ENCODE measurements around the gene C17orf113.
"Not testable (repeated sequence)": the region's sequence is repeated elsewhere in the genome, so short reads cannot be mapped to it uniquely, and the experiment has no call there.

The C17orf113 gene

DNA sequence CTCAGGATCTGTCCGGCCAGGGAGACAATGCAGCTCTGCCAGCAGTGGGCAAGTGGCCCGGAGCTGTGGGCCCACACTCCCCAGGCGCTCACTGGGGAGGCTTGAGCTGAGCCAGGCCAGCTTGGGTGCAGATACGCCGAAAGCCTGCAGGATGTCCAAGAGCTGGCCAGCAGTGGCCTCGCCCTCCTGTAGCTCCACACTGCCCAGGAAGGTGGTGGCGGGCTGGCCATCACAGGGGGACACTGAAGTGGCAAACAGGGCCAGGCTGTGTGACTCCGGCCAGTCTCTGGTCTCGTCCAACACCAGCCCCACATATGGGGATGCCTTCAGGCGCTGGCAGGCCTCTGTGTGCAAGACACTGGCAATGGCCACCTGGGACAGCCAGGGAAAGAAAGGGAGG, 9.6 kb downstream of the C17orf113 start:
- Mint-ChIP-seq H3K4me1 (no peaks in the 10 kb centered on the region), H3K27ac (no peak overlapping the region), H3K36me3 (no peaks in the 10 kb centered on the region), H3K27me3 (peaks cover 0 to 6% of the 10 kb centered on the region in 2 donors), H3K9me3 (no peaks in the 10 kb centered on the region), H3K4me3 (no peak overlapping the region)
- DNase-seq (no peak), ATAC-seq (replicated peaks) (no peak)

DNA sequence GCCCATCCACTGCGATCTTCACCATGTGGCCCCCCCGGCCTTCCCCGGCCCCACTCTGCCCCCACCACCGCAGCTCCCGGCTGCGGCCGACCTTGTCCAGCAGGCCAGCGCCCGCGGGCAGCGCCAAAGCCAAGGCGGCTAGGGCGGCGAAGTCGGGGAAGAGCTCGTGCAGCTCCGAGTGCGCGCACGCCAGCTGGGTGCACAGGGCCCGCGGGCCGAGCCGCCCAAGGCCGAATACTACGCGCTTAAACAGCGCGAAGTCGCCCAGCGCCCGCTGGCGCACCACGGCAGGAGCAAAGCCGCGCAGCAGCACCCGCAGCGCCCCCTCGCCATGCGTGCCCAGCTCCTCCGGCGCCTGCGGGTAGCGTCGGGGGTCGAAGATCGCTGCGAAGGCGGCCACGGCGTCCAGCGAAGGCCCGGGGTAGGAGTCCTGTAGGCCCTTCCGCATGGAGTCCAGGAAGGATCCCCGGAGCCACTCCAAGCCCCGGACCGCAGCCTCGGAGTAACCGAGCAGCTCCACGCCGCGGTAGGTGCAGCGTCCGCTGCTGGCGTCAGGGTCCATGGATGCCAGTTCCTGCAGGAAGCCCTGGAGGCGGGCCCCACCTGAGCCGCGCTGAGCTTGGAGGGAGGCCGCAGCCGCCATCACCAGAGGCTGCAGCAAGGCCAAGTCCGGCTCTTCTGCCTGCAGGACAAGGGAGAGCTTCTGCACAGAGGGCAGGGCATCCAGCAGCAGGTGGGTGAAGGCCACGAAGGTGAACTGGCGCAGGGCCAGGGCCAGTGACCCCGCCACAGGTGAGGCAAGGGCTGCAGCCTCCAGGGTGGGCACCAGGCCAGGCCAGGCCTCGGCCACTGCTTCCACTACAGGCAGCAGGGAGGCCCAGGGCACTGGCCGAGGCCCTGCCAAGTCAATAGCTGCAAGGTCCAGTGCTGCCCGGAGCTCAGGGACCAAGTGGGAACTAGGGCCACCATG, 10.3 kb downstream of the C17orf113 start:
- Mint-ChIP-seq H3K4me3 (peak overlapping the region in 1 of 2 donors; percentile 14), H3K4me1 (no peaks in the 10 kb centered on the region), H3K36me3 (no peaks in the 10 kb centered on the region), H3K27me3 (peaks cover 0 to 6% of the 10 kb centered on the region in 2 donors), H3K27ac (no peak overlapping the region), H3K9me3 (no peaks in the 10 kb centered on the region)
- DNase-seq (no peak), ATAC-seq (replicated peaks) (no peak)

DNA sequence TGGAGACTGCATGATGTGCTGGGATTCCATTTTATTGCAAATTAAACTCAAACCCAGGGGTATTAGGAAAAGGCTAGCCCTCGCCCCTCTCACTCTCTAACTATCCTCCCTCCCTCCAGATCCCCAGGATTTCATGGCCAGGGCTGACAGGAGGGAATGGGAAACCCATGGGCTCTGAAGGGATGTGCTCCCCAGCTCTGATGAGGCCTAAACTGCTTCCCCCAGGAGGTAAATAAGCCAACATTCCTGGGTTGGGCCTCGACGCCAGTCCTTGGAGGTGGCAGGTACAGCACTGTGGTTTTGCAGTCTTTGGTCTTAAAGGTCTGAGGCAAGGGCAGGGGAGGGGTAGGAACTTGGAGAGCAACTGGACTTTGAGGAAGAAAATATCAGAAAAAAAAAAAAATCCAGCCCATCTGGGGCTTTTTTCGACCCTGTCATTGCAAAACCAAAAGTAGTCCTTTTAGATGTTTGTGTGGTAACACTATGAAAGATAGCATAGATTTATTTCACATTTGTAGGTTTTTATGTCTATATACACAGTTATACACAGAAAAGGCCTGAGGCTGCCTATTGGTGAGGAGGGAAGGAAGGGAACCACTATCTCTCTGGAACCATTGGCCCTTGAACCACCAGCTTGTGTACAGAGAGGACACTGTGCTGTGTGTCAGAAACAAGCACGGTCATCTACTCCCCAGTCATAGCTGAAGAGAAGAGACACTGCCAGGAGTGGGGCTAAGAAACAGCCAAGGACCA, 12.0 kb downstream of the C17orf113 start:
- H3K27ac Mint-ChIP-seq = no peak overlapping the region
- H3K4me3 Mint-ChIP-seq = no peak overlapping the region
- peaks cover 0 to 1% of the 10 kb centered on the region in 2 donors for H3K4me1 Mint-ChIP-seq
- peaks cover 0 to 1% of the 10 kb centered on the region in 2 donors for H3K36me3 Mint-ChIP-seq
- no peak for DNase-seq
- no peaks in the 10 kb centered on the region for H3K9me3 Mint-ChIP-seq
- peak; percentile 27 to 61 for ATAC-seq (replicated peaks)
- peaks cover 8 to 14% of the 10 kb centered on the region in 2 donors for H3K27me3 Mint-ChIP-seq

DNA sequence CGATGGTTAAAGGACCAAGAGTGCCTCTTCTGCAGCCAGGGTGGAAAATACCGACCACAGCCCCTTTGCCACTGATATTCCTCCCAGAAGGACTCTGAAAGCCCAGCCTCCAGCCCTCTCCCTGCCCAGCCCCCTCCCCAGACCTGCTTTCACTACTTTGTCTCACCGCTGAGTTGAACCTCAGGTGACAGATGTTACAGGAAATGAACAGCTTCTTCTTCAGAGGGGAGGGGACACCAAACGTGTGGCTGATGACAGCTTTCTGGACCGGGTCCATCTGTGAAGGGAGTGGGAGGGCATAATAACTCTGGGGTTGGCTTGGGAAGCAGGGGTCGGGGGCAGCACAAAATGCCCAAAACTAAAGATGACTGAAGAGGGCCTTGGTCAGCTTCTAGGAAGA, 16.3 kb downstream of the C17orf113 start:
- H3K27me3 Mint-ChIP-seq = peaks cover 8 to 11% of the 10 kb centered on the region in 2 donors
- ATAC-seq (replicated peaks) (no peak), DNase-seq (no peak)
- H3K27ac Mint-ChIP-seq = no peak overlapping the region
- H3K4me1 Mint-ChIP-seq = peaks cover 0 to 1% of the 10 kb centered on the region in 2 donors
- peaks cover 0 to 1% of the 10 kb centered on the region in 2 donors for H3K36me3 Mint-ChIP-seq
- no peak overlapping the region for H3K4me3 Mint-ChIP-seq
- no peaks in the 10 kb centered on the region for H3K9me3 Mint-ChIP-seq

DNA sequence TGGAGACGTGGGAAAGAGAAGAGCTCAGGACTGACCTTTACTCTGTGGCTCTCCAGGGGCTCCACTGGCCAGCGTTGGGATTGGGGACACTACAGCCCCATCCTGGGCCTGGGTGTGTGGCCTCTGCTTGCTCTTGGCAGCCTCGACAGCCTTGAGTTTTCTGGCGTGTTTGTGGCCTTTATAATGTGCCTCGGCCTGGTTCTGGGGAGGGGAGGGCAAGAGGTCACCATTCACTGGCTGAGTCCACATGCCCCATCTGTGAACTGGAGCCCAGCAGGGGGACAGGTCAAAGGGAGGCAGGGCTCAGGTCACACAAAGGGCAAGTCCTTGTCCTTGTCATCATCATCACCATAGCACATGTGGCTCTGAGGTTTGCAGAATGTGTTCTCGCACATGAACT, 18.8 kb downstream of the C17orf113 start:
- no peak overlapping the region for H3K27ac Mint-ChIP-seq
- H3K36me3 Mint-ChIP-seq = peaks cover 7 to 10% of the 10 kb centered on the region in 2 donors
- peaks cover 8 to 21% of the 10 kb centered on the region in 2 donors for H3K27me3 Mint-ChIP-seq
- H3K4me3 Mint-ChIP-seq = no peak overlapping the region
- DNase-seq = no peak
- H3K9me3 Mint-ChIP-seq = no peaks in the 10 kb centered on the region
- ATAC-seq (replicated peaks) = no peak
- H3K4me1 Mint-ChIP-seq = peaks cover 0 to 1% of the 10 kb centered on the region in 2 donors

DNA sequence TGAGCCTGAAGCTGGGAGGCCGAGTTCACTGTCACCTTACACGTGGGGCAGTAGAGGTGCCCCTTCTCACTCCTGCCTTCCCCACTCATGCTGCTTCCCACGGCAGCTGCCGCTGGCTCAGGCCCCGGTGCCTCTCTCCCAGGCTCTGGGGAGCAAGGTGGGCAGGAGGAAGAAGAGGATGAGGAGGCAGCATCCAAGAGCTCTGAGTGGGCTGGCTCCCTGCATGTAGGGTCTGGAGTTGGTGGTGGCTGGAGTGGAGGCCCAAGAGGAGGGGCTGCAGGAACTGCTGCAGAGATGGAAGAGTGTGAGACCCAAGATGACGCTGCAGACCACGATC, 21.6 kb downstream of the C17orf113 start:
- ATAC-seq (replicated peaks) (no peak), DNase-seq (no peak)
- Mint-ChIP-seq H3K36me3 (peaks cover 19 to 32% of the 10 kb centered on the region in 2 donors), H3K9me3 (no peaks in the 10 kb centered on the region), H3K4me1 (peaks cover 16 to 25% of the 10 kb centered on the region in 2 donors), H3K27ac (no peak overlapping the region), H3K4me3 (no peak overlapping the region), H3K27me3 (peaks cover 2 to 16% of the 10 kb centered on the region in 2 donors)

DNA sequence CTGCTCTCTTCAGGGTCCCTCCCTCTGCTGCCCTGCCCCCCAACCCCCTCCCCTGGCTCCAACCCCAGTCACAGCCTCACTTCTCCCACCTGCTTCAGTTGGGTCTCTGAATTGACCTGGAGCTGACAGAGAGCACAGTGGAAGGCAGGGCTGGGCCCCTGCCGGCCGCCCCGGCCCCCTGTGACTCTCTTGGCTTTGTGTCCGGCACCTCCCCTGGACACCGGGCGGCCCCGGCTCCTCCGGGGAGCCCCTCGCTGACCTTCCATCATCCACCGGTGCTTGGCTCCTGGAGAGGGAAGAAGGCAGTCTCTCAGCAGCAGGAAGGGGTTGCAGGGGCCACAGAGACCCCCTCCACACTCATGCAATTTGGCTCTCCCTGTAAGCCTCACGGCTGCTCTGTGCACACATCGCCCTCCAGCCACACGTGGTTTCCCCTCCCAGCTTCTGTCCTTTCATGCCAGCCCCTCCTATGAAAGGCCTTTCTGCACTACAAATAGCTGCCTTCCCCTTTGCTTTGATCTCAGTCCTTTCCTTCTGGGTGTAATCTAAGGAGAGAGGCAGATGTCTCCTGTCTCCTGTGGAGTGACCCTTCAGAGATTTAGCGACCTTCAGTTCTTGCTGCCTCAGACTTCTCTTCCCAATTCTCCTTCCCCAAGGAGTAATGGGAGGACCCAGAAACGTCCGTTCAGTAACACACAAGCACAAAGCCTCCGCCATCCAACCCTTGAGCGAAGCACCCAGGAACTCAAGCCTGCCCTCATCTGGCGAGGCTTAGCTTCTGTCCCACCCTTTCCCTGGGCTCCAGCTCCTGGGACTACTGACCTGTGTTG, 22.2 kb downstream of the C17orf113 start:
- Mint-ChIP-seq H3K4me1 (peaks cover 19 to 28% of the 10 kb centered on the region in 2 donors), H3K4me3 (no peak overlapping the region), H3K27ac (no peak overlapping the region), H3K9me3 (no peaks in the 10 kb centered on the region), H3K27me3 (peaks cover 0 to 14% of the 10 kb centered on the region in 2 donors), H3K36me3 (peaks cover 23 to 38% of the 10 kb centered on the region in 2 donors)
- ATAC-seq (replicated peaks) (no peak), DNase-seq (no peak)

DNA sequence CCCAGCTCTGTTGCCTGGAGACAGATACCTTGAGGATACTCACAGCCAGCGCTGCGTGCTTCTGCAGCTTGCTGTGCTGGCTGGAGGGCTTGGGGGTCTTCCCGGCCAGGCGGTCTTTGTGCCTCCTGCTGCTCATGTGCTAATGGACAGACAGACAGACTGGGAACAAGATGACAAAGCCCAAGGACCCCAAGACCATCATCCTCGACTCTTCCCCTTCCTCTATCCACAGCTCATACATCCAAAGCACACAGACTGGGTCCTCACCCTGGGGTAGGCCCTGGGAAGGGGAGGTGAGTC, 22.9 kb downstream of the C17orf113 start:
- ATAC-seq (replicated peaks) (no peak), DNase-seq (no peak)
- no peak overlapping the region for H3K27ac Mint-ChIP-seq
- H3K9me3 Mint-ChIP-seq = no peaks in the 10 kb centered on the region
- H3K27me3 Mint-ChIP-seq = peaks cover 0 to 14% of the 10 kb centered on the region in 2 donors
- peaks cover 25 to 38% of the 10 kb centered on the region in 2 donors for H3K36me3 Mint-ChIP-seq
- peaks cover 19 to 34% of the 10 kb centered on the region in 2 donors for H3K4me1 Mint-ChIP-seq
- no peak overlapping the region for H3K4me3 Mint-ChIP-seq

DNA sequence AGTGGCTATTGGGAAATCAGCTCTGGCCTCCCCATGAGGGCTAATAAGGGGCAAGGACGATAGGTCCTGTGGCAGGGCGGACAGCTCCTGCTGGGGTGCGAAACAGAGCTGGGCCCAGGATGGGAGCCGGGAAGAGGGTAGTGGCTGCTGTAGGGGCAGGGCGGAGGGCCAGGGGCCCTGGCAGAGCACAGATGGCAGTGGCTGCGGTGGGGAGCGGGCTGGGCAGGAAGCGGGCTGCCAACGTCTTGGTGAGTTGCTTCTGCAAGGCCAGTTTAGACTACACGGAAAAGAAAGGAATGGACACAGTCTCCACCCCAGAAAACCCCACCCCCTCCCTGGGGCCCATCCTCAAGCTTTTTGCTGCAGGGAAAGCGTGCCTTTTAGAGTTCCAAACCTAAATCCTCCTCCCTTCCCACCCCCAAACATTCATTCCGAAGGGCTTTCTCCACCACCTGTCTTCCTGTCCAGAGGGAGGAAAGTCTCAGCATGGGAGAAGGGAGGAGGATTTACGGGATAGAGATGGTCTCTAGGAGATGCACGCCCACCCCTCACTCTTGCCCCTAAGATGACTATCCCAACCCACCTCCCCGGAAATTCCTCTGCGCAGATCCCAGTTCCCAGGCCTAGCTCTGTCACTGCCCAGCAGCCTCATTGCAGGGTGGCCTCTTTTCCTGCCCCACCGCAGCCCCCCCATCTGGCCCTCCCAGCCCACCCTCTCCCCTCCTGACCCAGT, 23.4 kb downstream of the C17orf113 start:
- no peak for ATAC-seq (replicated peaks)
- no peaks in the 10 kb centered on the region for H3K9me3 Mint-ChIP-seq
- H3K4me3 Mint-ChIP-seq = no peak overlapping the region
- peaks cover 22 to 39% of the 10 kb centered on the region in 2 donors for H3K4me1 Mint-ChIP-seq
- H3K36me3 Mint-ChIP-seq = peaks cover 29 to 43% of the 10 kb centered on the region in 2 donors
- H3K27me3 Mint-ChIP-seq = peaks cover 0 to 14% of the 10 kb centered on the region in 2 donors
- no peak overlapping the region for H3K27ac Mint-ChIP-seq
- DNase-seq = no peak

DNA sequence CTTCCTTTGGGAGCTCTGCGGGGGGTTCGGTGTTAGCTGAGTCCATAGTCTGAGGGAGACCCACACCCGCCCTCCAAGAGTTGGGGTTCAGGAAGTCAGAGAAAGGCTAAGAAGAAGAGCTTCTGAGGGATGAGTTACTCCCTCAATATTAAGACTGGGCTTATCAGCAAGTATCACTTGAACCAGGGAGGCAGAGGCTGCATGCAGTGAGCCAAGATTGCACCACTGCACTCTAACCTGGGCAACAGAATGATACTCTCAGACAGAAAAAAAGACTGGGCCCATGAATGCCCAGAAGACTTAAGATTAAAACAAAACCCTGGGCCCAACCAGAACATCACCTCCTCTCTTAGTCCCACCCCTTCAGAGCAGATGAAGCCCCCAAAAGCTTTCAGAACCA, 24.5 kb downstream of the C17orf113 start:
- peaks cover 0 to 14% of the 10 kb centered on the region in 2 donors for H3K27me3 Mint-ChIP-seq
- peak overlapping the region; percentile 47 for H3K27ac Mint-ChIP-seq
- DNase-seq (no peak), ATAC-seq (replicated peaks) (no peak)
- no peak overlapping the region for H3K4me3 Mint-ChIP-seq
- no peaks in the 10 kb centered on the region for H3K9me3 Mint-ChIP-seq
- H3K4me1 Mint-ChIP-seq = peaks cover 27 to 47% of the 10 kb centered on the region in 2 donors
- peaks cover 34 to 50% of the 10 kb centered on the region in 2 donors for H3K36me3 Mint-ChIP-seq

DNA sequence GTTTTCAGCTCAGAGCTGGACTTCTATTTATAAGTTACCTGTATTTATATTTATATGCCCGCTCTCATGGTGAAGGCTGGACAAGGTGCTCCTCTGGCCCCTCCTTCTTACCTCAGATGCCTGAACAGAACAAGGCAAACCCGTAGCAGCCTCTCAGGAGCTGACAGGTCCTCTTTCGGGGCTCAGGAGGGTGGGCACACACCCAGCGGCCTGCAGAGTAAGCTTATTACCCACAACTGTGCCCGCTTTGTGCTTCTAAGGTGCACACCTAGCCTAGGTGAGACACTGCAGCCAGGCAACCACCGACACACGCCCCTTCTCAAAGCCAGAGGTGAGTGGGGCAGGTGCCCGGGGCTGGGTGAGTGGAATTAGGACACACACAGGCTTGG, 25.2 kb downstream of the C17orf113 start:
- no peak for ATAC-seq (replicated peaks)
- peak overlapping the region; percentile 90 for H3K27ac Mint-ChIP-seq
- no peak for DNase-seq
- H3K36me3 Mint-ChIP-seq = peaks cover 34 to 50% of the 10 kb centered on the region in 2 donors
- H3K4me1 Mint-ChIP-seq = peaks cover 27 to 50% of the 10 kb centered on the region in 2 donors
- peak overlapping the region; percentile 62 to 63 for H3K4me3 Mint-ChIP-seq
- peaks cover 0 to 14% of the 10 kb centered on the region in 2 donors for H3K27me3 Mint-ChIP-seq
- H3K9me3 Mint-ChIP-seq = no peaks in the 10 kb centered on the region

DNA sequence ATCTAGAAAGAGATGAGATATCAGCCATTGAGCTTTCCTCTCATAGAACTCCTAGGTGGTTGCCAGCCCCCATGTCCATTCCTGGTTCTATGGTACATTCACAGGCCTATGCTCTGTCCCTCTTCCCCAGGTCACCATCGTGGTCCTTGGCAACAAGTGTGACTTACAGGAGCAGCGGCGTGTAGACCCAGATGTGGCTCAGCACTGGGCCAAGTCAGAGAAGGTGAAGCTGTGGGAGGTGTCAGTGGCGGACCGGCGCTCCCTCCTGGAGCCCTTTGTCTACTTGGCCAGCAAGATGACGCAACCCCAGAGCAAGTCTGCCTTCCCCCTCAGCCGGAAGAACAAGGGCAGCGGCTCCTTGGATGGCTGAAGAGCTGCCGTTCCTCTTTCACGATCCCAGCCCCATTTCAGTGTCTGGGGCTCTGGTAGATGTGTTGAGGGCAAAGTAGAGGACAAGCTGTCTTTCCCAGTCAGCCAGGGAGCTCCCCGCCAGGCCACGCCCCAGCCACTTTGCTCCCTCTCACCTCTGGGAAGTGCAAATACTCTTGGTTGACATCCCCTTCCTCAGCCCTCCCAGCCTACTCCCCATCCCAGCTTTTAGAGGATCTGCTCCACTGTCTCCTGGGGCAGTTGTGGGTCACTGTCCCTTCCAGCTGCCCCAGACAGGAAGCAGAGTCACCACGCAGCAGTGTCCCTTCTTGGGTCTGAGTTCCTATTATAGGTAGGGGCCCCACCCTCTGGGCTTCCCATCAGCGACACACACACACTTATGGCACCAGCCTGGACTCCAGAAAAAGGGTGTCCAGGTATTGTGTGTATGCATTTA, 26.7 kb downstream of the C17orf113 start:
- peaks cover 35 to 61% of the 10 kb centered on the region in 2 donors for H3K4me1 Mint-ChIP-seq
- peaks cover 37 to 52% of the 10 kb centered on the region in 2 donors for H3K36me3 Mint-ChIP-seq
- H3K27me3 Mint-ChIP-seq = peaks cover 0 to 12% of the 10 kb centered on the region in 2 donors
- peaks cover 1 to 3% of the 10 kb centered on the region in 2 donors for H3K9me3 Mint-ChIP-seq
- no peak for ATAC-seq (replicated peaks)
- peak overlapping the region; percentile 90 for H3K27ac Mint-ChIP-seq
- no peak overlapping the region for H3K4me3 Mint-ChIP-seq
- DNase-seq = no peak

DNA sequence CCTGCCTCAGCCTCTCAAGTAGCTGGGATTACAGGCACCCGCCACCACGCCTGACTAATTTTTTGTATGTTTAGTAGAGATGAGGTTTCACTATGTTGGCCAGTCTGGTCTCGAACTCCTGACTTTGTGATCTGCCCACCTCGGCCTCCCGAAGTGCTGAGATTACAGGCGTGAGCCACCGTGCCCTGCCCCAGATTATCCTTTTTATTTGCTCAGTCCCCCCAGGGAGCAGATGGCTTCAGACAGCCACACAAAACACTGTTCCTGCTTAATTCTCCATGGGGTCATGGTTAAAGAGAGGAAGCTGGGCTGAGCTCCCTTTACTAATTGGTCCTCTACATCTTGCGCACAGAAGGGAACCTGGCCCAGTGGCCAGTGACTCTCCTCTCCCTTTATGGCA, 29.6 kb downstream of the C17orf113 start:
- ATAC-seq (replicated peaks); DNase-seq; H3K27me3 Mint-ChIP-seq; H3K9me3 Mint-ChIP-seq: not testable (repeated sequence)
- Mint-ChIP-seq H3K27ac (peak overlapping the region; percentile 90), H3K36me3 (peaks cover 36 to 47% of the 10 kb centered on the region in 2 donors), H3K4me3 (peak overlapping the region; percentile 87 to 91), H3K4me1 (peaks cover 41 to 79% of the 10 kb centered on the region in 2 donors)
